Testis (tissue), 2 donors: ENCODE results near the gene DTNB.

Source experiments
- CTCF ChIP-seq, 3 experiments: fragments of 450-650 bp in 2 of 3; fragments of 200-600 bp in 1 of 3; sonication (generic) in 1 of 3; IDR thresholded peaks; one replicate each; pipeline ENCODE4 v1.5.1; 2016 to 2019; ENCODE audit warnings: antibody characterized with exemption in 3 of 3, mild to moderate bottlenecking in 2 of 3, moderate library complexity in 1 of 3
- POLR2A ChIP-seq: fragments of 450-650 bp; IDR thresholded peaks from one replicate; pipeline ENCODE4 v1.6.1; 2017; ENCODE audit warnings: antibody characterized with exemption, mild to moderate bottlenecking, moderate library complexity

- TF ChIP-seq CTCF (IDR thresholded peaks at IDR 0.05) (no peak), POLR2A (no peak)
Measured at GRCh38 chr2:25492726-25493125, 180.7 kb downstream of the DTNB start.
